ENCODE data around the gene PANK1.

DNA sequence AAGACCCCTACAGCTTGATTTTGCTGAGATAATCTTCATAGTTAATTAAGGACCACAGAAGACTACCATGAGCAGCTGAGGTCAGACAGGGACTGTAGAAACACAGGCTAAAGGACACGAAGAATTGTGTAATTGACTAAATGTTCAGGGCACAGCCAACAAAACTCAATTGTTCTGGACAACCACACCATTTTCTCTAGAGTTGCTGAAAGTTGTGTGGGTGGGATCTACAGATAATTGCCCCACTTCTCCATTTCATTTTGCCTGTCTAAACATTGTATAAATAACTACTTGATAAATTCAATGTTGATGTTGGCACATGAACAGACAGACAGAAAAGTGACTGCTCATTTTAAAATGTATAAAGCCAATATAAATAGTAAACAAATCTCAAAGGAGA is 70.7 kb downstream of the PANK1 start:
- TF ChIP-seq, protein P1, sequence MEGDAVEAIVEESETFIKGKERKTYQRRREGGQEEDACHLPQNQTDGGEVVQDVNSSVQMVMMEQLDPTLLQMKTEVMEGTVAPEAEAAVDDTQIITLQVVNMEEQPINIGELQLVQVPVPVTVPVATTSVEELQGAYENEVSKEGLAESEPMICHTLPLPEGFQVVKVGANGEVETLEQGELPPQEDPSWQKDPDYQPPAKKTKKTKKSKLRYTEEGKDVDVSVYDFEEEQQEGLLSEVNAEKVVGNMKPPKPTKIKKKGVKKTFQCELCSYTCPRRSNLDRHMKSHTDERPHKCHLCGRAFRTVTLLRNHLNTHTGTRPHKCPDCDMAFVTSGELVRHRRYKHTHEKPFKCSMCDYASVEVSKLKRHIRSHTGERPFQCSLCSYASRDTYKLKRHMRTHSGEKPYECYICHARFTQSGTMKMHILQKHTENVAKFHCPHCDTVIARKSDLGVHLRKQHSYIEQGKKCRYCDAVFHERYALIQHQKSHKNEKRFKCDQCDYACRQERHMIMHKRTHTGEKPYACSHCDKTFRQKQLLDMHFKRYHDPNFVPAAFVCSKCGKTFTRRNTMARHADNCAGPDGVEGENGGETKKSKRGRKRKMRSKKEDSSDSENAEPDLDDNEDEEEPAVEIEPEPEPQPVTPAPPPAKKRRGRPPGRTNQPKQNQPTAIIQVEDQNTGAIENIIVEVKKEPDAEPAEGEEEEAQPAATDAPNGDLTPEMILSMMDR (IDR thresholded peaks at IDR 0.05; ENCODE audit: low read depth, low read length) = no peak
- TF ChIP-seq MAX (IDR thresholded peaks at IDR 0.05; ENCODE audit: low read depth, low read length) = no peak
- no peak for TF ChIP-seq POLR2A (IDR thresholded peaks at IDR 0.05; ENCODE audit: extremely low read depth, insufficient read length)
